GM06990 (cell line): ENCODE data around the gene PAFAH1B2.

Experiments used
- DNase-seq: peaks from one replicate; pipeline ENCODE4 v3.0.0-alpha.2; 2011; ENCODE audit not compliant: insufficient read length; ENCODE audit errors: extremely low read depth
- H3K27me3 ChIP-seq: replicated peaks from 2 replicates; pipeline ENCODE4 v1.6.0; 2011; ENCODE audit warnings: low read length; ENCODE audit not compliant: control insufficient read depth, insufficient read depth
- H3K36me3 ChIP-seq: 2 replicates; pipeline ENCODE4 v1.5.1; 2011; ENCODE audit warnings: low read length; ENCODE audit not compliant: control insufficient read depth, insufficient read depth
- H3K4me3 ChIP-seq: replicated peaks from 2 replicates; pipeline ENCODE4 v1.5.1; 2011; ENCODE audit warnings: low read depth, mild to moderate bottlenecking, control low read depth, low read length
- TF ChIP-seq, protein P1 (sequence below): IDR thresholded peaks from 2 replicates; pipeline ENCODE4 v1.5.1; 2011; ENCODE audit warnings: low read length, control low read depth, mild to moderate bottlenecking, inconsistent platforms; ENCODE audit not compliant: insufficient read depth, poor library complexity, severe bottlenecking

Gene PAFAH1B2

DNA sequence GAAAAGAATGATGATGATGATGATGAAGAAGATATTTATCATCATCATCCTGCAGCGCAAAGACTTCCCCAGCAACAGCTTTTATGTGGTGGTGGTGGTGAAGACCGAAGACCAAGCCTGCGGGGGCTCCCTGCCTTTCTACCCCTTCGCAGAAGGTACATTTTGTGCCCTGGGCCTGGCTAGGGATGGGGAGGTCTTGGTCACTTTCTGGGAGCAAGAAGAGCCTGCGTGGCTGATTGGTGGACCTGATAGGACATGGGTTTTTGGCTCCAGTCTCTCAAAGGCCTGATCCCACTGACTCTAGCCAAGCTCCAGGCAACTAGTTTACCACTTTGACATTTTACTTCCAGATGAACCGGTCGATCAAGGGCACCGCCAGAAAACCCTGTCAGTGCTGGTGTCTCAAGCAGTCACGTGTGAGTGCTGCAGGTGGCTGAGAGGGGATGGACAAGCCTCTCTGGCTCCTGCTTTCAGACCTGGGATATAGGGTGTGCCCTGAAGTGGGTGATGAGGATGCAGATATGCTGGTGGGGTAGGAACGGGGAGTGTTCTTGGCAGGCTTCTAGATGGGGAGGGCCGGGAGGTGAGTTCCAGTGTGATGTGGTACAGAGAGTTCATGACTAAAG lies 39.8 kb downstream of the PAFAH1B2 start:
- Histone ChIP-seq H3K36me3 (peaks cover 13% of the 10 kb centered on the region), H3K4me3 (no peak overlapping the region), H3K27me3 (no peaks in the 10 kb centered on the region)
- no peak for DNase-seq
- TF ChIP-seq, protein P1, sequence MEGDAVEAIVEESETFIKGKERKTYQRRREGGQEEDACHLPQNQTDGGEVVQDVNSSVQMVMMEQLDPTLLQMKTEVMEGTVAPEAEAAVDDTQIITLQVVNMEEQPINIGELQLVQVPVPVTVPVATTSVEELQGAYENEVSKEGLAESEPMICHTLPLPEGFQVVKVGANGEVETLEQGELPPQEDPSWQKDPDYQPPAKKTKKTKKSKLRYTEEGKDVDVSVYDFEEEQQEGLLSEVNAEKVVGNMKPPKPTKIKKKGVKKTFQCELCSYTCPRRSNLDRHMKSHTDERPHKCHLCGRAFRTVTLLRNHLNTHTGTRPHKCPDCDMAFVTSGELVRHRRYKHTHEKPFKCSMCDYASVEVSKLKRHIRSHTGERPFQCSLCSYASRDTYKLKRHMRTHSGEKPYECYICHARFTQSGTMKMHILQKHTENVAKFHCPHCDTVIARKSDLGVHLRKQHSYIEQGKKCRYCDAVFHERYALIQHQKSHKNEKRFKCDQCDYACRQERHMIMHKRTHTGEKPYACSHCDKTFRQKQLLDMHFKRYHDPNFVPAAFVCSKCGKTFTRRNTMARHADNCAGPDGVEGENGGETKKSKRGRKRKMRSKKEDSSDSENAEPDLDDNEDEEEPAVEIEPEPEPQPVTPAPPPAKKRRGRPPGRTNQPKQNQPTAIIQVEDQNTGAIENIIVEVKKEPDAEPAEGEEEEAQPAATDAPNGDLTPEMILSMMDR, result no peak

DNA sequence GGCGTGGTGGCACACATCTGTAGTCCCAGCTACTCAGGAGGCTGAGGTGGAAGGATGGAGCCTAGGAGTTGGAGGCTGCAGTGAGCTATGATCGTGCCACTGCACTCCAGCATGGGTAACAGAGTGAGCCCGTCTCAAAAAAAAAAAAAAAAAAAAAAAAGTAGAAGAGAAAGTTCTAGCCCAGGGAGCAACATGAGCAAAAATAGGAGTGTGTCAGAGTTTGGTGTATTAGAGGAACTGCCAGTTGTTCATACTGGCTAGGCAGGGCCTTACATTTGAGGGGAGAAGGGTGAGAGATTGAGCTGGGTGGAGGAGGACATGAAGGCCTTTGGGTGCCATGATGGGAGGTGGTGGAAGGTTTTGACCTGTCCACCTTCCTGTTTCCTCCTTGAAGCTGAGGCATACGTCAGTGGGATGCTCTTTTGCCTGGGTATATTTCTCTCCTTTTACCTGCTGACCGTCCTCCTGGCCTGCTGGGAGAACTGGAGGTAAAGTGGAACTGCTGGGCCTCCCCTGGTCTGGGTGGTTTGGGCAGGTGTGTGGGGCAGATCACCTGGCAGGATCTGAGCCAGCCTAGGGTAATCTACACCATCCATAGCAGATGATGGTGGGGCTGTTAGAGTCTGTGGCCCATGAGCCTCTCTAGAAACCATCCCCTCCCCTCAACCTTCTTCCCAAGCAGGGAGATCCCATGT lies 41.8 kb downstream of the PAFAH1B2 start:
- H3K4me3 ChIP-seq, result no peak overlapping the region
- DNase-seq, result no peak
- no peaks in the 10 kb centered on the region for H3K27me3 ChIP-seq
- TF ChIP-seq, protein P1, result no peak
- peaks cover 22% of the 10 kb centered on the region for H3K36me3 ChIP-seq

DNA sequence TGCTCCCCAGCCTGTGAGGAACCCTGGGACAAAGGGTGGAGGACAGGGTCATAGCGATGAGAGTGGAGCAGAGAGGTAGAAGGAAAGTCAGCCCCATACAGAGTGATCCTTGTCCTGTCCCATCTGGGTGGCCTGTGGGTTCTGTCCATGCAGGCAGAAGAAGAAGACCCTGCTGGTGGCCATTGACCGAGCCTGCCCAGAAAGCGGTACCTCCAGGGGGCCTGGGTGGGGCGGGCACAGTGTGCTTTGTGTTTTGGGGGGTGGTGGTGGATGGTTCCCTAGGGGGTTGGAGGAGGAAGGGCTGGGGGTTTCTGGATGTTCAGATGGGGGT lies 42.3 kb downstream of the PAFAH1B2 start:
- TF ChIP-seq, protein P1, result no peak
- H3K4me3 ChIP-seq, result no peak overlapping the region
- no peaks in the 10 kb centered on the region for H3K27me3 ChIP-seq
- H3K36me3 ChIP-seq, result peaks cover 22% of the 10 kb centered on the region
- DNase-seq, result no peak

DNA sequence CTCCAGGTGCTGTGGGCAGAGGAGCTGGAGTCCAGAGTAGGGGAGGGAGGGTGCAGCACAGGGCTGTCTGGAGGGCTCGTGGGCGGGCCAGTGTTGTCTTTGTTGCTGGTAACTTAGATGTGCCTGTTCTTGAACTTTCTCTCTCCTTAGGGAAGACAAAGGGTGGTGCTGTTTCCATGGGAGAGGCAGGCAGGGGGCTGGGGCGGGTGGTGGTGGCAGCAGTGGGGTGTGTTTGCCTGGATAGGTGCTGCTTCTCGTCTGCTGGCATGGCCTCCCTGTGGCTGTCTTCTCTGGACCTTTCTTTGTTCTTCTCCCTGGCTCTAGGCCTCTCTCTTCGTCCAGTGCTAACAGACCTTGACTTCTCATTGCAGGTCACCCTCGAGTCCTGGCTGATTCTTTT lies 42.9 kb downstream of the PAFAH1B2 start:
- Histone ChIP-seq H3K27me3 (no peaks in the 10 kb centered on the region), H3K36me3 (peaks cover 26% of the 10 kb centered on the region), H3K4me3 (no peak overlapping the region)
- DNase-seq, result no peak
- TF ChIP-seq, protein P1, result no peak

DNA sequence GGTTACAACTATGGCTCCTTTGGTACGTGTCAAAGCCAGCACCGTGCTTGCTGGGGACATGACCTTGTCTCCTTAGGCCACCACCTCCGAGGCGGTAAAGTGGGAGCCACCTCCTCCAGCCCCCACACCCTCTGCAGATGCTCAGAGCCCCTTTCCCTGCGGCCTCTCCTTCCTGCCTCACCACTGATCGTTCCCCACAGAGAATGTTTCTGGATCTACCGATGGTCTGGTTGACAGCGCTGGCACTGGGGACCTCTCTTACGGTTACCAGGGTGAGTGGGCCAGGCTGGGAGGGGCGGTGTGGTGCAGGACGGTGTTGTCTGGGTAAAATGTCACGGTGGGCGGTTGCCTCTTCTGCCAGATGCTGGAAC lies 43.3 kb downstream of the PAFAH1B2 start:
- Histone ChIP-seq H3K4me3 (no peak overlapping the region), H3K27me3 (no peaks in the 10 kb centered on the region), H3K36me3 (peaks cover 25% of the 10 kb centered on the region)
- DNase-seq, result no peak
- TF ChIP-seq, protein P1, result no peak
